HepG2 (cell line): Measurements from ENCODE around the gene MCMBP. TPM values are rescaled to one million over a fixed set of nuclear protein-coding genes. Genes with fewer than 3 reads are reported as not detected.

Experiments
- ATAC-seq: fragments of 200-7000 bp; cut with Tn5 transposase; 3 replicates; pipeline ENCODE4 v1.9.1; 2020; ENCODE audit warnings: mild to moderate bottlenecking, moderate library complexity
- BruUV-seq: library from RNA; stranded (reverse); fragments of 400-500 nt; replicated peaks from 2 replicates; lab custom pipeline; 2021; lab: Mats Ljungman, UMichigan
- CTCF ChIA-PET: fragments of 300-600 bp; formaldehyde crosslinking; extraction: SDS; loops from one replicate; lab custom pipeline; 2021; ENCODE audit warnings: low total read pairs, inconsistent platforms, low intra/inter-chr PET ratio; lab: Yijun Ruan, JAX
- POLR2A ChIA-PET: fragments of 350-600 bp; sonication (Branson Sonifier 250); formaldehyde crosslinking; loops from one replicate; lab custom pipeline; 2020; ENCODE audit warnings: antibody characterized with exemption, inconsistent platforms; lab: Yijun Ruan, JAX
- DNase-seq: peaks from one replicate; pipeline ENCODE4 v3.0.0-alpha.2; 2015; ENCODE audit warnings: low spot score
- FAIRE-seq: peaks from 3 replicates; lab custom pipeline; 2011; peaks lifted over from hg19 to GRCh38; lab: Jason Lieb, UNC
- H2AFZ ChIP-seq: one replicate; pipeline ENCODE4 v1.6.1; 2011; ENCODE audit warnings: low read length, inconsistent platforms
- H3K27ac ChIP-seq: fragments of 300-600 bp; 3 replicates; pipeline ENCODE4 v1.8.0; 2011; ENCODE audit warnings: mixed run types, mild to moderate bottlenecking, mixed read lengths, low read length, inconsistent platforms; ENCODE audit not compliant: insufficient read depth; ENCODE audit errors: extremely low read length
- H3K27me3 ChIP-seq, 2 experiments: fragments of 200-600 bp in 1 of 2; 2 replicates in 1 of 2; 3 replicates in 1 of 2; pipeline versions ENCODE4 v1.6.0 to v1.8.0; 2011; ENCODE audit warnings: low read length in 2 of 2, mild to moderate bottlenecking in 2 of 2, moderate library complexity in 2 of 2, inconsistent platforms in 1 of 2; ENCODE audit not compliant: insufficient read depth in 2 of 2, control insufficient read depth in 1 of 2
- H3K36me3 ChIP-seq, 2 experiments: fragments of 200-600 bp in 1 of 2; replicated peaks in 1 of 2; 2 replicates in 1 of 2; 3 replicates in 1 of 2; pipeline versions ENCODE4 v1.5.1 to v1.8.0; 2011; ENCODE audit warnings: low read length in 2 of 2, inconsistent platforms in 1 of 2; ENCODE audit not compliant: insufficient read depth in 2 of 2, control insufficient read depth in 1 of 2
- H3K4me1 ChIP-seq: 2 replicates; pipeline ENCODE4 v1.5.1; 2012; ENCODE audit warnings: low read length, inconsistent platforms; ENCODE audit not compliant: insufficient read depth
- H3K4me2 ChIP-seq: 2 replicates; pipeline ENCODE4 v1.6.0; 2011; ENCODE audit warnings: low read depth, low read length, inconsistent platforms
- H3K4me3 ChIP-seq, 3 experiments: fragments of 200-600 bp in 1 of 3; sonication (generic), shearing (Covaris generic) in 1 of 3; replicated peaks in 1 of 3; 2 replicates each; pipeline ENCODE4 v1.5.1; 2011 to 2016; ENCODE audit warnings: low read length in 3 of 3, inconsistent platforms in 2 of 3, low read depth in 2 of 3, mild to moderate bottlenecking in 2 of 3, control low read depth in 1 of 3, mixed read lengths in 1 of 3; ENCODE audit not compliant: insufficient read depth in 1 of 3
- H3K79me2 ChIP-seq: one replicate; pipeline ENCODE4 v1.6.1; 2011; ENCODE audit warnings: low read length, inconsistent platforms; ENCODE audit not compliant: insufficient read depth
- H3K9ac ChIP-seq: 2 replicates; pipeline ENCODE4 v1.6.0; 2011; ENCODE audit warnings: mild to moderate bottlenecking, low read depth, low read length, inconsistent platforms; ENCODE audit not compliant: insufficient read depth
- H3K9me3 ChIP-seq: 2 replicates; pipeline ENCODE4 v1.5.1; 2012; ENCODE audit warnings: mild to moderate bottlenecking, low read length
- H4K20me1 ChIP-seq: 2 replicates; pipeline ENCODE4 v1.6.0; 2011; ENCODE audit warnings: inconsistent platforms, mild to moderate bottlenecking, low read length, moderate library complexity; ENCODE audit not compliant: insufficient read depth
- AGO2 ChIP-seq: fragments of 200-400 bp; formaldehyde crosslinking; optimal IDR thresholded peaks from 2 replicates; pipeline ENCODE3; 2017; ENCODE audit warnings: mild to moderate bottlenecking, low read depth, low read length, moderate library complexity
- ATF7-NPFF ChIP-seq: sonication (generic); formaldehyde crosslinking; IDR thresholded peaks from 2 replicates; pipeline ENCODE4 v1.8.1; 2023; ENCODE audit warnings: mild to moderate bottlenecking, low read depth, missing genetic modification reagents, moderate library complexity
- DNMT1 ChIP-seq: sonication (generic); formaldehyde crosslinking; IDR thresholded peaks from 2 replicates; pipeline ENCODE4 v1.5.1; 2020; ENCODE audit warnings: mild to moderate bottlenecking, missing genetic modification reagents
- DNMT3B ChIP-seq: conservative IDR thresholded peaks from 2 replicates; pipeline ENCODE4 v1.6.1; 2016; ENCODE audit warnings: missing biosample characterization, control low read depth
- FLYWCH1 ChIP-seq: sonication (generic); formaldehyde crosslinking; IDR thresholded peaks from 2 replicates; pipeline ENCODE4 v1.8.1; 2023; ENCODE audit warnings: mild to moderate bottlenecking, missing genetic modification reagents
- KDM3A ChIP-seq: IDR thresholded peaks from 2 replicates; pipeline ENCODE4 v1.6.1; 2018; ENCODE audit warnings: low read depth, missing compliant biosample characterization
- SMAD3 ChIP-seq: sonication (generic); formaldehyde crosslinking; IDR thresholded peaks from 2 replicates; pipeline ENCODE4 v1.4.0; 2020; ENCODE audit warnings: missing genetic modification reagents
- SNAI1 ChIP-seq: sonication (generic); formaldehyde crosslinking; IDR thresholded peaks from 2 replicates; pipeline ENCODE4 v1.5.0; 2020; ENCODE audit warnings: mild to moderate bottlenecking, missing genetic modification reagents, borderline replicate concordance
- TARDBP ChIP-seq: sonication (generic); formaldehyde crosslinking; IDR thresholded peaks from 2 replicates; pipeline ENCODE4 v1.8.0; 2022; ENCODE audit warnings: mild to moderate bottlenecking, missing genetic modification reagents
- ZMAT3 ChIP-seq: sonication (generic); formaldehyde crosslinking; conservative IDR thresholded peaks from 2 replicates; pipeline ENCODE4 v1.7.0; 2021; ENCODE audit warnings: missing genetic modification reagents
- ZMYM4 ChIP-seq: sonication (generic); formaldehyde crosslinking; IDR thresholded peaks from 2 replicates; pipeline ENCODE4 v1.8.1; 2023; ENCODE audit warnings: mild to moderate bottlenecking, missing genetic modification reagents
- ZNF430 ChIP-seq: sonication (generic); formaldehyde crosslinking; IDR thresholded peaks from 2 replicates; pipeline ENCODE4 v1.9.0; 2021; ENCODE audit warnings: mild to moderate bottlenecking, missing genetic modification reagents
- ZNF678 ChIP-seq: sonication (generic); formaldehyde crosslinking; IDR thresholded peaks from 2 replicates; pipeline ENCODE4 v1.4.0; 2020; ENCODE audit warnings: mild to moderate bottlenecking, missing genetic modification reagents
- WGBS: methylation state at CpG from one replicate; pipeline ENCODE4 v1.1.6; 2017; ENCODE audit warnings: low lambda C conversion rate; 5-methylcytosine and 5-hydroxymethylcytosine counted together
- in situ Hi-C: cut with HindIII; loops from 2 replicates; pipeline ENCODE4 v1.10.0; 2017; ENCODE audit warnings: low pct_unique_long_range_greater_than_20kb; ENCODE audit not compliant: extremely low pct_ligation_motif_present
- intact Hi-C: fragments of 100-400 bp; cut with micrococcal nuclease; formaldehyde crosslinking; loops from one replicate; pipeline ENCODE4 v1.10.0; 2022; ENCODE audit not compliant: unreplicated experiment
- polyA plus RNA-seq, 8 experiments: library from polyadenylated mRNA; depleted of rRNA in 3 of 8; stranded (reverse) in 7 of 8; unstranded in 1 of 8; fragments of >200 nt; fragmentation: Illumina TruSeq in 4 of 8; extraction: Trizol in 4 of 8; gene quantifications; 2 replicates each; pipeline versions ENCODE4 v1.2.1 to v1.2.3, GENCODE V29; 2011 to 2016; ENCODE audit warnings: low read depth in 4 of 8, missing spikeins in 1 of 8, mixed read lengths in 1 of 8; ENCODE audit not compliant: insufficient read depth in 1 of 8
- total RNA-seq, 5 experiments: library from RNA; depleted of rRNA; stranded (reverse); fragments of >200 nt; fragmentation: Illumina TruSeq; extraction: Trizol; gene quantifications; 2 replicates each; pipeline ENCODE4 v1.2.3, GENCODE V29; 2016; ENCODE audit warnings: low read depth in 1 of 5
- TF ChIP-seq, protein P1 (sequence below): sonication (generic); formaldehyde crosslinking; IDR thresholded peaks from 2 replicates; pipeline ENCODE4 v1.8.0; 2022; ENCODE audit warnings: mild to moderate bottlenecking, missing genetic modification reagents
- TF ChIP-seq, protein P2 (sequence below): sonication (generic); formaldehyde crosslinking; IDR thresholded peaks from 2 replicates; pipeline ENCODE4 v1.8.1; 2023; ENCODE audit warnings: mild to moderate bottlenecking, missing genetic modification reagents
- TF ChIP-seq, protein P3 (sequence below): sonication (generic); formaldehyde crosslinking; IDR thresholded peaks from 2 replicates; pipeline ENCODE4 v1.8.0; 2022; ENCODE audit warnings: missing genetic modification reagents, mild to moderate bottlenecking, borderline replicate concordance
- TF ChIP-seq, protein P4 (sequence below): sonication (generic); formaldehyde crosslinking; IDR thresholded peaks from 2 replicates; pipeline ENCODE4 v1.4.0; 2020; ENCODE audit warnings: missing genetic modification reagents, mild to moderate bottlenecking, borderline replicate concordance
- TF ChIP-seq, protein P5 (sequence below): sonication (generic); formaldehyde crosslinking; IDR thresholded peaks from 2 replicates; pipeline ENCODE4 v1.8.0; 2022; ENCODE audit warnings: missing genetic modification reagents, mild to moderate bottlenecking, inconsistent platforms, borderline replicate concordance

Gene MCMBP
- total and polyA plus RNA-seq, 2 of the 13 experiments (the other 11 are each of a cell fraction or from before 2014, with no cell fraction given) = 35.7 to 62.4 TPM

DNA sequence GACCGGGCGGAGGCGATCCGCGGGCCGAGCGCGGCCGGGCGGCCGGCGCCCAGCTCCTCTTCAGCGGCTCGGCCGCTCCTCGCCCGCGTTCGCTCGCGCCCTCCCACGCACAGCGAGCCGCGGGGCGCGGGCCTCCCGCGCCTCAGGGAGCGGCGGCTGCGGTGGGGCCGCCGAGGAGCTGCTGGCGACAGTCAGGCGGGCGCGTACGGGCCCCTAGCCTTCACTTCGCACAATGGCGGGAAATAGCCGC lies at the start of gene MCMBP (continued):
- TF ChIP-seq ATF7-NPFF (CRISPR knock-in tag) (peak; percentile 52; the same call in 1 of the 2 replicates), ZNF430 (CRISPR knock-in tag) (peak; percentile 56; the same call in 1 of the 2 replicates), ZNF678 (CRISPR knock-in tag) (0 out of 2 replicates have a peak, but pooled peaks have one; percentile 40), DNMT1 (CRISPR knock-in tag) (no peak), SNAI1 (CRISPR knock-in tag) (0 out of 2 replicates have a peak, but pooled peaks have one; percentile 20), ZMAT3 (CRISPR knock-in tag) (0 out of 2 replicates have a peak, but pooled peaks have one; percentile 26), TARDBP (CRISPR knock-in tag) (no peak), DNMT3B (CRISPR knock-in tag) (no peak)
- TF ChIP-seq, protein P1, sequence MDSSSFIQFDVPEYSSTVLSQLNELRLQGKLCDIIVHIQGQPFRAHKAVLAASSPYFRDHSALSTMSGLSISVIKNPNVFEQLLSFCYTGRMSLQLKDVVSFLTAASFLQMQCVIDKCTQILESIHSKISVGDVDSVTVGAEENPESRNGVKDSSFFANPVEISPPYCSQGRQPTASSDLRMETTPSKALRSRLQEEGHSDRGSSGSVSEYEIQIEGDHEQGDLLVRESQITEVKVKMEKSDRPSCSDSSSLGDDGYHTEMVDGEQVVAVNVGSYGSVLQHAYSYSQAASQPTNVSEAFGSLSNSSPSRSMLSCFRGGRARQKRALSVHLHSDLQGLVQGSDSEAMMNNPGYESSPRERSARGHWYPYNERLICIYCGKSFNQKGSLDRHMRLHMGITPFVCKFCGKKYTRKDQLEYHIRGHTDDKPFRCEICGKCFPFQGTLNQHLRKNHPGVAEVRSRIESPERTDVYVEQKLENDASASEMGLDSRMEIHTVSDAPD (CRISPR knock-in tag) = no peak
- TF ChIP-seq, protein P2, sequence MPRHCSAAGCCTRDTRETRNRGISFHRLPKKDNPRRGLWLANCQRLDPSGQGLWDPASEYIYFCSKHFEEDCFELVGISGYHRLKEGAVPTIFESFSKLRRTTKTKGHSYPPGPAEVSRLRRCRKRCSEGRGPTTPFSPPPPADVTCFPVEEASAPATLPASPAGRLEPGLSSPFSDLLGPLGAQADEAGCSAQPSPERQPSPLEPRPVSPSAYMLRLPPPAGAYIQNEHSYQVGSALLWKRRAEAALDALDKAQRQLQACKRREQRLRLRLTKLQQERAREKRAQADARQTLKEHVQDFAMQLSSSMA (CRISPR knock-in tag) = no peak
- TF ChIP-seq, all 625 proteins: peak for 22

DNA sequence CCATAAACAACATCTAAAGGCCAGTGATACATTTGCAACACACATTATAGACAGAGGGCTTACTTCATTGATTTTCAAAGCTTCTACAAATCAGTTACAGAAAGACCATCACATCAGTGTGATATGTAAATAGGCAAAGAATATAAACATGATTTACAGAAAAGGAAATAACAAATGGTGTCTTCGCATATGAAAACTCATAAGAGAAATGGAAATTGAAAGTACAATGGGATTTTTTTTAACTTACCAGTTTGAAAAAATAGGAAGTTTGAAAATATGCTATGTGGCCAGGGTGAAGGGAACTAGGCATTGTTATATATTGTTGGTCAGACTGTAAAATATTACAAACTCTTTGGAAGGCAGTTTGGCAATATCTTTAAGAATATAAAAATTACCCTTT lies 47.2 kb upstream of the MCMBP start:
- Histone ChIP-seq H3K27ac (no peak overlapping the region), H4K20me1 (no peaks in the 10 kb centered on the region; the same call in 1 of the 2 replicates), H3K4me1 (no peaks in the 10 kb centered on the region), H3K4me2 (no peak overlapping the region), H3K9me3 (no peaks in the 10 kb centered on the region), H3K9ac (no peak overlapping the region), H3K27me3 (no peaks in the 10 kb centered on the region), H3K36me3 (peaks cover 17 to 62% of the 10 kb centered on the region in 2 experiments), H3K79me2 (no peaks in the 10 kb centered on the region), H3K4me3 (no peak overlapping the region), H2AFZ (no peak overlapping the region)
- BruUV-seq = no TSS peak
- intact Hi-C loops (no loop called here), in situ Hi-C loops (no loop called here)
- 92% methylated on average over 1 of the region's 1 CpG for WGBS
- FAIRE-seq (no peak), ATAC-seq (no peak), DNase-seq (no peak)
- ChIA-PET POLR2A (no interaction called here), CTCF (no interaction called here)
- TF ChIP-seq, protein P3, sequence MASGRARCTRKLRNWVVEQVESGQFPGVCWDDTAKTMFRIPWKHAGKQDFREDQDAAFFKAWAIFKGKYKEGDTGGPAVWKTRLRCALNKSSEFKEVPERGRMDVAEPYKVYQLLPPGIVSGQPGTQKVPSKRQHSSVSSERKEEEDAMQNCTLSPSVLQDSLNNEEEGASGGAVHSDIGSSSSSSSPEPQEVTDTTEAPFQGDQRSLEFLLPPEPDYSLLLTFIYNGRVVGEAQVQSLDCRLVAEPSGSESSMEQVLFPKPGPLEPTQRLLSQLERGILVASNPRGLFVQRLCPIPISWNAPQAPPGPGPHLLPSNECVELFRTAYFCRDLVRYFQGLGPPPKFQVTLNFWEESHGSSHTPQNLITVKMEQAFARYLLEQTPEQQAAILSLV (CRISPR knock-in tag) = no peak
- TF ChIP-seq AGO2 = no peak
- TF ChIP-seq SMAD3 (CRISPR knock-in tag) = no peak
- TF ChIP-seq FLYWCH1 (CRISPR knock-in tag) = no peak
- TF ChIP-seq, protein P4, sequence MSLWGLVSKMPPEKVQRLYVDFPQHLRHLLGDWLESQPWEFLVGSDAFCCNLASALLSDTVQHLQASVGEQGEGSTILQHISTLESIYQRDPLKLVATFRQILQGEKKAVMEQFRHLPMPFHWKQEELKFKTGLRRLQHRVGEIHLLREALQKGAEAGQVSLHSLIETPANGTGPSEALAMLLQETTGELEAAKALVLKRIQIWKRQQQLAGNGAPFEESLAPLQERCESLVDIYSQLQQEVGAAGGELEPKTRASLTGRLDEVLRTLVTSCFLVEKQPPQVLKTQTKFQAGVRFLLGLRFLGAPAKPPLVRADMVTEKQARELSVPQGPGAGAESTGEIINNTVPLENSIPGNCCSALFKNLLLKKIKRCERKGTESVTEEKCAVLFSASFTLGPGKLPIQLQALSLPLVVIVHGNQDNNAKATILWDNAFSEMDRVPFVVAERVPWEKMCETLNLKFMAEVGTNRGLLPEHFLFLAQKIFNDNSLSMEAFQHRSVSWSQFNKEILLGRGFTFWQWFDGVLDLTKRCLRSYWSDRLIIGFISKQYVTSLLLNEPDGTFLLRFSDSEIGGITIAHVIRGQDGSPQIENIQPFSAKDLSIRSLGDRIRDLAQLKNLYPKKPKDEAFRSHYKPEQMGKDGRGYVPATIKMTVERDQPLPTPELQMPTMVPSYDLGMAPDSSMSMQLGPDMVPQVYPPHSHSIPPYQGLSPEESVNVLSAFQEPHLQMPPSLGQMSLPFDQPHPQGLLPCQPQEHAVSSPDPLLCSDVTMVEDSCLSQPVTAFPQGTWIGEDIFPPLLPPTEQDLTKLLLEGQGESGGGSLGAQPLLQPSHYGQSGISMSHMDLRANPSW = no peak
- TF ChIP-seq ZMYM4 = no peak
- TF ChIP-seq, protein P5, sequence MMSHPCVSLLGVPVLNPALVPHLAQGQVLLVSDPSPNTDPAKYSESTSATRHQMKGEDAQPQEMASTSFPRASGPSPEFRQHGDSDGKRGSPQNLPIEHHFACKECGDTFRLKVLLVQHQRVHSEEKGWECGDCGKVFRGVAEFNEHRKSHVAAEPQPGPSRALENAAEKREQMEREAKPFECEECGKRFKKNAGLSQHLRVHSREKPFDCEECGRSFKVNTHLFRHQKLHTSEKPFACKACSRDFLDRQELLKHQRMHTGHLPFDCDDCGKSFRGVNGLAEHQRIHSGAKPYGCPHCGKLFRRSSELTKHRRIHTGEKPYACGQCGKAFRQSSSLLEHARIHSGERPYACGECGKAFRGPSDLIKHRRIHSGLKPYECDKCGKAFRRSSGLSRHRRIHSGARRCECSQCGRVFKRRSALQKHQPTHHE (CRISPR knock-in tag) = no peak
- no peak for TF ChIP-seq KDM3A (CRISPR knock-in tag)
